Ovary (tissue), 3 donors: ENCODE data around the gene TMEM135.

Experiments used
- CTCF ChIP-seq, 3 donors: fragments of 450-650 bp in 2 of 3; fragments of 200-600 bp in 1 of 3; IDR thresholded peaks; one replicate each; pipeline versions ENCODE4 v1.5.1 to v1.8.0; 2016 to 2022; ENCODE audit warnings: antibody characterized with exemption in 3 of 3, mild to moderate bottlenecking in 1 of 3
- EP300 ChIP-seq: sonication (generic); formaldehyde crosslinking; IDR thresholded peaks from one replicate; pipeline ENCODE4 v1.6.1; 2017; ENCODE audit warnings: antibody characterized with exemption
- donor health status: DM: no; HTN: no; CAD: no.

- no peak for TF ChIP-seq CTCF (IDR thresholded peaks at IDR 0.05)
- no peak for TF ChIP-seq EP300
Observed at GRCh38 chr11:87059596-87060390, 22.1 kb downstream of the TMEM135 start.
